Measurements from ENCODE around the gene HABP4.

HABP4 gene

GRCh38 chr9:96436063-96436455 is 13.9 kb upstream of the HABP4 start:
- no peak for DNase-seq (ENCODE audit: low spot score)

GRCh38 chr9:96436456-96437126 is 13.4 kb upstream of the HABP4 start:
- no peak for DNase-seq (ENCODE audit: low spot score)

DNA sequence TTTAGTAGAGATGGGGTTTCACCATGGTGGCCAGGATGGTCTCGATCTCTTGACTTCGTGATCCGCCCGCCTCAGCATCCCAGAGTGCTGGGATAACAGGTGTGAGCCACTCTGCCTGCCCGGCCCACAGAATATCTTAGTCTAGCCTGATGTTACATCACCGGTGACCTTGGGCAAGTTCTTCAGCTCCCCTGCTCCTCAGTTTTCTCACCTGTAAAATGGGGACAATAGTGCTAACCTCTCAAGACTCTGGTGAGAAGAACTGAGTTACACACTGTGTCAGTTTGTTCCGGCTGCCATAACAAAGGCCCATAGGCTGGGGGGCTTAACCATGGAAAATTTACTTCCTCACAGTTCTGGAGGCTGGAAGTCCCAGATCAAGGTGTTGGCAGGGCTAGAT is 12.5 kb upstream of the HABP4 start:
- no peak for DNase-seq (ENCODE audit: low spot score)

DNA sequence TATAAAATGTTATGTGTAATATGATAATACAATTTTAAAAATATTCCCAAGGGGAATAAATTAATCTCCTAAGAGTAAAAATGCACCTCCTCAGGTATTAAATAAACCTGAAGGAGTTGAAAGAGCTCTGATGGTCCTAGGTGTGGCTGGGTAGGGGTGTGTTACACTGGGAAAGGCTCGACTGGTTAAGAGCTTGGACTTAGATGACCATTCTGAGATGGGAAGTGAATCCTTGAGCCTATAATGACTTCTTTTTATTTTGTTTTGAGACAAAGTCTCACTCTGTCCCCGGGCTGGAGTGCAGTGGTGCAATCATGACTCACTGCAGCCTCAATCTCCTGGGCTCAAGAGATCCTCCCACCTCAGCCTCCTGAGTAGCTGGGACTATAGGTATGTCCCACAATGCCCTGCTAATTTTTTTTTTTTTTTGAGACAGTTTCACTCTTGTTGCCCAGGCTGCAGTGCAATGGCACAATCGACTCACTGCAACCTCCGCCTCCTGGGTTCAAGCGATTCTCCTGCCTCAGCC is 9.2 kb upstream of the HABP4 start:
- no peak for DNase-seq (ENCODE audit: low spot score)

DNA sequence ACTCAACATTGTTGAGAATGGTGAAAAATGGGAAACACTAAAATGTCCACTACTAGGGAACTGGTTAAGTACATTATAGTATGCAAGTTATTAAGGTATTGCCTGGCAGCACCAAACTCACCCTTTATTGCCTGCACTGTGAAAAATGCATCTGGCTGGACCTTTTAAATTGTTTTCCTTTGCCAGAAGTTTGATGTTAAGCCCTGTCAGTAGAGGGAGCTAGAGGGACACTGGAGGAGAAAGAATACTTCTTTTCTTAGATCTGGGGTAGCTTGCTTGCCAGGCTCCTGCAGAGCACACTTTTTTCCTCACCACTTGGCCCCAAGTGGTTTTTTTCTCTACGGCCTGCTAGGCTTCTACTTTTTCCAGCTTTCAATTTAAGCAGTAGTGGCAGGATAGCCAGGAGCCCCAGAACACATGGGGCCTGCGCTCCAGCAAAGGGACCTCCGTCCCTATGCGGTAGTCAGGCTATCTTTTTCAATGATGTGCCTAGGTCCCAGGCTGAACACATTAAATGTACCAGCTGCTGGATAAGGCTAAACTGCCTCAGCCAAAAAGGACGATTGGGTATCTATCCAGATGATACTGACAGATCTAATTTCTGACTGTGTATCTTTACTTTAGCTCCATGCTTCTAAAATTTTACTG is 8.0 kb upstream of the HABP4 start:
- no peak for DNase-seq (ENCODE audit: low spot score)

- DNase-seq (ENCODE audit: low spot score) = no peak
Measured at GRCh38 chr9:96442491-96442890, 7.5 kb upstream of the HABP4 start.

GRCh38 chr9:96447406-96447805 is 2.6 kb upstream of the HABP4 start:
- no peak for DNase-seq (ENCODE audit: low spot score)

GRCh38 chr9:96448546-96449170 is 1.3 kb upstream of the HABP4 start:
- no peak for DNase-seq (ENCODE audit: low spot score)

GRCh38 chr9:96449523-96449844 is 485 bp upstream of the HABP4 start:
- no peak for DNase-seq (ENCODE audit: low spot score)

- DNase-seq (ENCODE audit: low spot score) = peak; percentile 67
Measured at GRCh38 chr9:96450613-96451528, 902 bp downstream of the HABP4 start.

DNA sequence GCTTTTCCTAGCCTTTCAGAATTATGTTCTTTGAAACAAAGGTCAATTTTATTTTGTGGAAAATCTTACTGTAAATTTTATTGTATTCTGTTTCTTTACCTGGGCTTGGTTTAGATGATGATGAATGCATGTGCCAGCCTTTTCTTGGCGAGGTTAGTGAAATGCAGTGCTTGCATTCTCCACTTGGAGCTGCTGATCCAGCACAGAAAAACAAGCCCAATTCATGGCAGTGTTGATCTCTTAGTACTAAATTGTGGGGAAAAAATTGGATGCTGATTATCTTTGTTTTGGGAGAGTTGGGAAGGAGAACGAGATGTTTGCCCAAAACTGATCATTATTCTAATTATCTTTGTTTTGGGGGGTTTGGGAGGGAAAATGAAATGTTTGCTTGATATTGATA is 3.7 kb downstream of the HABP4 start:
- no peak for DNase-seq (ENCODE audit: low spot score)

GRCh38 chr9:96457266-96457665 is 7.3 kb downstream of the HABP4 start:
- no peak for DNase-seq (ENCODE audit: low spot score)

- no peak for DNase-seq (ENCODE audit: low spot score)
Measured at GRCh38 chr9:96458226-96458625, 8.3 kb downstream of the HABP4 start.

GRCh38 chr9:96459268-96460007 is 9.5 kb downstream of the HABP4 start:
- DNase-seq (ENCODE audit: low spot score) = no peak

GRCh38 chr9:96460470-96460869 is 10.5 kb downstream of the HABP4 start:
- DNase-seq (ENCODE audit: low spot score) = no peak

DNA sequence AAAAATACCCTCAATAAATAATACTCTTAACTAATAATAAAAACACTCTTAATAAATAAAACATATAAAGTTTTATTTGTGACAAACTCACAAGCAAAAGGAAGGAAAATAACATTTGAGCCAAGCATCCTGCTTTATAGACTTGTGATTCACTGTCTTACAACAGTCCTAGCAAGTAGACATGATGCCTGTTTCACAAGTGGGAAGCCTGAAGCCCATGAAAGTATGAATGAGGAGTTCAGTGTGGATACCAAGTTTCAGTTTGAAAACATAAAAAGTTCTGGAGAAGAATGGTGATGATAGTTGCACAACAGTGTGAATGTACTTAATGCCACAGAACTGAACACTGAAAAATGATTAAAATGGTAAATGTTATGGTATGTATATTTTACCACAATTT is 10.9 kb downstream of the HABP4 start:
- DNase-seq (ENCODE audit: low spot score) = no peak

GRCh38 chr9:96461336-96461735 is 11.4 kb downstream of the HABP4 start:
- no peak for DNase-seq (ENCODE audit: low spot score)

- no peak for DNase-seq (ENCODE audit: low spot score)
Measured at GRCh38 chr9:96462541-96462940, 12.6 kb downstream of the HABP4 start.

DNA sequence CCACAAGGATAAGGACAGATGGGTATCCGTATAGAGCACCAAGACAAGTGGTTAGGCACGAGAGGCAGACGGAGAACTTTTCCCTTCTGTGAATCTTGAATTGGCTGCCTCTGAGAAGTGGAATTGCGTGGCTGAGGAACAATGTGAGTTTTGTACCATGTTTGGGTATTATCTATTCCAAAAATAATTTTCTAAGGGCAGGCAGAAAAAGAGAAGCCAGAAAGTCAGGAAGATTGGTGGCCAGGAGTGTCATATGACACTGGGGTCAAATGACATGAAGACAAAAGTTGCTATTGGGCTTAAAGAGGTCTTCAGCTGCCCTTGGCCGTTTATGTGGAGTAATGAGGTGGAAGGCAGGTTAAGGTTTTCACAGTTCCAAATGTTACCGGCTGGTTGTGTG is 14.5 kb downstream of the HABP4 start:
- DNase-seq (ENCODE audit: low spot score) = no peak

DNA sequence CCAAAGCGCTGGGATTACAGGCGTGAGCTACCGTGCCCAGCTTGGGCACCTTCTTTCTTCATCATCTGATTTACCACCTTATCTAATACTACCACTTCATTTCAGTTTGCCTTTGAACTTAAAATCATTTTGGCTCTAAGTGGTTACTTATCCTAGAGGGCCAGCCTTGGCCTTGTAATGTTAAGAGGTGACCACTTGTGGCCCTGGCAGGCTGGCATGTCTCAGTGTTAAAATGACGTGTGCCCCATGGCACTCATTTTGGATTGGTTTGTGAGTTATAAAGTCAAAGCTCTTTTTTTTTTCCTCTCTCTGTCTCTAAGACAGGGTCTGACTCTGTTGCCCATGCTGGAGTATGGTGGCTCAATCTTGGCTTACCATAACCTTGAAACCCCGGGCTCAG is 17.8 kb downstream of the HABP4 start:
- DNase-seq (ENCODE audit: low spot score) = no peak

DNA sequence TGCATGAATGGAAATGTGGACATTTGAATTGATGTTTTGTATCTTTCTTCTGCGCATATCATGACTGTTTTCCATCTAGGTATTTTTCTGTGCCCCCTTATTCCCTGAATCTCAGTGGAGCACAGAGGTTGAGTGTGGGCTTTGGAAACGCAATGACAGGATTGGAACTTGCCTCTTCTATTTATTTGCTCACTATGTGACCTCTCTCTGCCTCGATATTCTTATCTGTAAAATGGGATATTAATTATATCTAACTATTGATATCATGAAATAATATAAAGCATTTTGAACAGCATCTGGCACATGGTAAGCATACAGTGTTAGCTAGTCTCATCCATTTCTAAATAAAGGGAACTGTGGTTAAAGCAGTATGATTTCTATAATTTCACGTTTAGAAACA is 26.0 kb downstream of the HABP4 start:
- DNase-seq (ENCODE audit: low spot score) = no peak

DNA sequence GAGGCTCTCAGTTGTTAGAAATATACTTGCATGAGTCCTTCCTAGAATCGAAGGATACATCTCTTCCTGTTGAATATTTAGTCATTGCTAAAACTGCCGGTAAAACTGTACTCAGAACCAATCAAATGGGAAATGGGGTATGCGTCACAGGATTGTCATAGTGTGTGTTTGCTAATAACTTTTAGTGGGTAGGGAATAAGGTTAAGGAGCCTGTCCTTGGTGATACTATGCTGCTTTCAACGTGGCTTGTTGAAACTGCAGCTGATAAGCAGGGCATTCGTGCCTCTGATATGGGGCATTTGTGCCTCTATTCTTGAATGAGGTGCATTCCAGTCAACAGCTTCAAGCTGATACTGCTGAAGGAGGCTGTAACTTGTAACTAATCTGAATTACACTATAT is 26.6 kb downstream of the HABP4 start:
- DNase-seq (ENCODE audit: low spot score) = no peak

All from ecto neural progenitor cell (in vitro differentiated cells).